Stimulated activated CD4-positive, alpha-beta T cell treated with anti-CD3 and anti-CD28 coated beads, Interleukin-1b, Interleukin-23, amount 100 ng/mL, for 48 hours (primary cell): ENCODE measurements around the gene SCG3.
"Not testable (repeated sequence)": the region's sequence is repeated elsewhere in the genome, so short reads cannot be mapped to it uniquely, and the experiment has no call there.

Source experiments
- DNase-seq: peaks from one replicate; pipeline ENCODE4 v3.0.0-alpha.2; 2020

Gene SCG3

GRCh38 chr15:51681303-51681963 is at the start of gene SCG3:
TSS of gene SCG3 (plus strand) at chr15:51681503. CDS start at chr15:51681756, 253 bp downstream.
- DNase-seq: peak; percentile 60

DNA sequence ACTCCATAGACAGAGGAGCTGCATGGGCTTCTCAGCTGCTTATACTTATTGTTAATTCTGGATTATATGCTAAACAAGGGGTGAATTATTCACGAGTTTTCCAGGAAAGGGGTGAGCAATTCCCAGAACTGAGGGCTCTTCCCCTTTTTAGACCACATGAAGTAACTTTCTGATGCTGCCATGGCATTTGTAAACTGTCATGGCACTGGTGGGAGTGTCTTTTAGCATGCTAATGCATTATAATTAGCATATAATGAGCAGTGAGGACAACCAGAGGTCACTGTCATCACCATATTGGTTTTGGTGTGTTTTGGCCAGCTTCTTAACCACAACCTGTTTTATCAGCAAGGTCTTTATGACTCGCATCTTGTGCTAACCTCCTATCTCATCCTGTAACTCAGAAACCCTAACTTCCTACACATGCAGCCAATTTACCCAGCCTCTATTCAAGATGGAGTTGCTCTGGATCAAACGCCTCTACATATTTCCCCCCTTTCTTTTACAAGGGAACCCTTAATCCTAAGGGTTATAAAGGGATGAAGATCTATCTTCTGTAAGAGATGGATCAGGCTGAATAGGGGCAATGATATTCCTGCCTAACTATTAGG is 46.6 kb upstream of the SCG3 start:
- DNase-seq: peak; percentile 11

- DNase-seq: no peak
Measured at GRCh38 chr15:51641490-51642130, 39.7 kb upstream of the SCG3 start.

DNA sequence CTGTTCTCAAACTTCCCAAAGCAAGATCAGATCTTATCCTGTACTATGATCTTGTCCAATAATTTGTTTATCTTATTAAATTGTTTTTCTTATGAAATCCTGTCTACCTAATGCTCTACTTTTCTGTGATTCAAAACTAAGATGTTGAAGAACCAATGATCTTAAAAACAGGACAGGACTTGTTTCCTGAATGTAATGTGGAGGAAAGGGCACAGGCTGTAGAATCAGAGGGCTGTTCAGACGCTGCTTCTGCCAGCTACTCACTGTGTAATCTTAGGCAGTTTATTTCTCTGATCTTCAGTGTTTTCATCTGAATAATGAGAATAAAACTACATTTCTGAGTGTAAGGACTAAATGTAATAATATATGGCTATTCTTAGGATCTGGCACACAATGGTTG is 38.6 kb upstream of the SCG3 start:
- DNase-seq: no peak

GRCh38 chr15:51647128-51647562 is 34.2 kb upstream of the SCG3 start:
- DNase-seq: no peak

DNA sequence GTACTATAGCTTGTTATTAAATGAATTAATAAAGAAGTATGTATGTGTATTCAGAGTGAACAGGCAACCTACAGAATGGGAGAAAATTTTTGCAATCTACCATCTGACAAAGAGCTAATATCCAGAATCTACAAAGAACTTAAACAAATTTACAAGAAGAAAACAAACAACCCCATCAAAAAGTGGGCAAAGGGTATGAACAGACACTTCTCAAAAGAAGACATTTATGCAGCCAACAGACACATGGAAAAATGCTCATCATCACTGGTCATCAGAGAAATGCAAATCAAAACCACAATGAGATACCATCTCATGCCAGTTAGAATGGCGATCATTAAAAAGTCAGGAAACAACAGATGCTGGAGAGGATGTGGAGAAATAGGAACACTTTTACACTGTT is 33.2 kb upstream of the SCG3 start:
- DNase-seq: not testable (repeated sequence)

DNA sequence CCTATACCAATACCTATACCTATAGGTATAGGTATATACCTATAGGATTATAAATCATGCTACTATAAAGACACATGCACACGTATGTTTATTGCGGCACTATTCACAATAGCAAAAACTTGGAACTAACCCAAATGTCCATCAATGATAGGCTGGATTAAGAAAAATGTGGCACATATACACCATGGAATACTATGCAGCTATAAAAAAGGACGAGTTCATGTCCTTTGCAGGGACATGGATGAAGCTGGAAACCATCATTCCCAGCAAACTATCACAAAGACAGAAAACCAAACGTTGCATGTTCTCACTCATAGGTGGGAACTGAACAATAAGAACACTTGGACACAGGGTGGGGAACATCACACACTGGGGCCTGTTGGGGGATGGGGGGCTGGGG is 32.7 kb upstream of the SCG3 start:
- DNase-seq: not testable (repeated sequence)

DNA sequence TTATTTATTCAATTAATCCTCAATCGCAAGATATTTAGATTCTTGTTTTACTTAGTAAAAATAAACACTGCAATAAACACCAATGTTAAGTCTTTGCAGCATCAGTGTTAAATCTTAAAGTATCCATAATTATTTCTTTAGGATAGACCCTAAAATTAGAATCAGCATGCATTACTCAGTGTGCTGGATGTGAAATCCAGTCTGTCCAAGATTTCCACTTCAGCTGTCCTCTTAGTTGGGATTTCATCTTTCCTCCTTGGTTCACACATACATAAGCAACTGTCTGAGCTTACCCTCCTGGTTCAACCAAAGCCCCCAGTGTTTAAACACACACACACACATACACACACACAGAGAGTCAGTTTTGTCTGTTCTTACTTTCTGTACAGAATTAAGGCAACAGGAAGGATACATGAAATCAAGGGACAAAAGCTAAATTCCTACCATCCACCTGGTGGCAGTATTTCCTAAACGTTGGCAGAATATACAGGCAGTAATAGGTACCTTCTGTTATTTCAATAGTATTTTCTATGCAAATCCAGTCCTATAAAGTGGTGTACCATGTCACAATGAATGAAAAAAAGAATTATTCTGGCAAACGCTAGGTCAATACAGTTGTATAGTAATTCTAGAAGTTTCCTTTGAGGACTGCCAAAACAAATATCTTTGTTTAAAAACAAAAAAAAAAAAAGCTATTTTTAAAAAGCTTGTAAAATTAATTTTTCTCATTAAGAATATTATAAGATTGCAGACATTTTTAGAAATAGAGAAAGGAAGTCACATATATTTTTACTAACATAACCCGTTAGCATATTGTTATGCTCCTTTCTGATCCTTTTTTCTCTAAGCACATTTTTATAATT is 31.4 kb upstream of the SCG3 start:
- DNase-seq: no peak

DNA sequence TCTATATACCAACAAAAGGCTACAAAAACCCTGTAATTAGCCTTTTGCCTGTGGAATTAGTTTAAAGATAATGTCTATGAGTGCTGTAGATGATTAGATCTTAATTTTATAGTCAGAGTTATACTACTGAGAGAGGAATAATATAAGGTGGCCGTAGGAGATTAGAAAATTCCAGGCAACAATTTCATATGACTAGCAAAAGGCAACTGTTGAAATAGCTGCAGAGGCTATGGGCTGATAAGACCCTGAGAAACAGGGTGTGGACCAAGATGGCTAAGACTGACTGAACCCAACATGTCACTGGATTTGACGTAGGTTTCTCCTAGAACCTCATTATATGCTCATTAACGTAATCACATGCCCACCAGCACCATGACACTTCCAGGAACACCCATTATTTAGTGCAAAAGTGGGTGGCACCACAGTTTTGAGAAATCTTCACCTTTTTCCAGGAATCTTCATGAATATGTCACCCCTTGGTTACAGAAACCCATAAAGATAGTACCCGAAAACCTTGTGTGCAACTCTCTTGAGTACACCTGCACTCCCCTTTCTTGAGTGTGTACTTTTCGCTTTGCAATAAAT is 29.1 kb upstream of the SCG3 start:
- no peak for DNase-seq

GRCh38 chr15:51655401-51656057 is 25.8 kb upstream of the SCG3 start:
- not testable (repeated sequence) for DNase-seq

GRCh38 chr15:51658664-51659063 is 22.6 kb upstream of the SCG3 start:
- no peak for DNase-seq

DNA sequence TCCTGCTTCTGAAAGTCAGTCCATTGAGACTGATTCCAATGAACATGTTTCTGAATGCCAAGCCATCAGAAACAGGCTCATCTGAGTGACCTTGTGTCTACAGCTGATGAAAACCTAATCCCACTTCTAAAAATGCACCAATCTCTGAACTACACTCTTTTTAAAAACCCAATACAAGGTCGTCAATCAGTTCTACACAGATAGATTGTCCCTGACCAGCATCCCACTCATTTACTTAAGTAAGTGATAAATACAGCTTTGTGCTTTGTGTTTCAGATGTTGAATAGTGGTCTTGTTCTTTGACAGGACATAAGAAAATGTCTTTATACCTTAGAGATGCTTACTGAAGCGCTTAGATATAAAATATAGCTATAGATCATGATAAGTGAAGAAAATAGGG is 20.2 kb upstream of the SCG3 start:
- no peak for DNase-seq

DNA sequence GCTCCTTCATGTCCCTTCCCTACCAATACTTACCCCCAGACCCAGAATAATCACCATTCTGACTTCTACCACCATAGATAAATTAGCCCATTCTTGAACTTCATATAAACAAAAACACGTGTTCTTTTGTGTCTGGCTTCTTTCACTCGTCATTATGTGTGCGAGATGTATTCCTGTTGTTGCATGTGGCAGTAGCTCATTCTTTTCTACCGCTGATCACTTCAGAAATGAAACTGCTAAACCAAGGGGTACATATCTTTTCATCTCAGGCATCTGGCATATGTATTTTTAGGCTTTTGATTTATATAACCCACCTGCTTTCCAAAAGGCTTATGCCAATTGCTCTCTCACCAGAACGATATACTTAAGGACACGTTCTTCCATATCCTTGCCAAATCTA is 13.8 kb upstream of the SCG3 start:
- no peak for DNase-seq

GRCh38 chr15:51668446-51668845 is 12.9 kb upstream of the SCG3 start:
- no peak for DNase-seq

GRCh38 chr15:51669381-51669780 is 11.9 kb upstream of the SCG3 start:
- no peak for DNase-seq

GRCh38 chr15:51672155-51672687 is 9.1 kb upstream of the SCG3 start:
- DNase-seq: no peak

DNA sequence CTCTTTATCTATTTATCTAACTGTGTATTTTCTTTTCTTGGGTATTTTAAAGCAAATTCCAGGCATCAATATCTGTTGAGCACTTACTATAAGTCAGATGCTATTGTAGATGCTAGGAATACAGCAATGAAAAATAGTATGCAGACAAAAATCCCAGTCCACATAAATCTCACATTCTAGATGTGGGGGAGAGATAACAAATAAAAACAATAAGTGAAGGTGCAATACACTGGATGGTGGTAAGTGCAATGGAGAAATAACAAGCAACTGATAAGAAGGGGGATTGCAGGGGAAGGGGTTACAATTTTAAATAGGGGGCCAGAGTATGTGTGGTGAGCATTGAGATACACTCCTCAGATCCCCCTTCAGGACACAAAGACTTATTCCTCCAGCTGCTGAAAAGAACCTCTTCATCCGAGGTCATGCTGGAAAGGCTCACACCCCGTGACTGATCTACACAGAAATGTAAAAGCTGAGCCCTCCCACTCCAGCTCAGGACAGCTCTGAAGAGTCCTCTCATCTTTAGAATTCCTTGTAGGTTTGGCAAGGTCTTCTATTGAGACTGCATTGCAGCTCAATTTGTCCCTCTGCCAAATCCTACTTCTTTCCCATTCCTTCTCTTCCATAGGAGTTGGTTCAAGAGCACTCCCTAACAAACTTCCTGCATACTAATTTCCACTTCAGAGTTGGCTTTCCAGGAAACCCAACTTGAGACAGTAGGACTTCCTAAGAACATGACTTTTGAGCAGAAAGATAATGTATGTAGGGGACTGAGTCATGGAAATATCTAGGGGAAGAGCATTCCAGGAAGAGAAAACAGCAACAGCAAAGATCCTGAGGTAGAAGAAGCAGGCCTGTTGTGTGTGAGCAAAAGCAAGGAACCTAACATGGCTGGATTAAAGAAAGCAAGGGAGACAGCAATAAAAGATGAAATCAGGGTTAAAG is 8.1 kb upstream of the SCG3 start:
- no peak for DNase-seq

DNA sequence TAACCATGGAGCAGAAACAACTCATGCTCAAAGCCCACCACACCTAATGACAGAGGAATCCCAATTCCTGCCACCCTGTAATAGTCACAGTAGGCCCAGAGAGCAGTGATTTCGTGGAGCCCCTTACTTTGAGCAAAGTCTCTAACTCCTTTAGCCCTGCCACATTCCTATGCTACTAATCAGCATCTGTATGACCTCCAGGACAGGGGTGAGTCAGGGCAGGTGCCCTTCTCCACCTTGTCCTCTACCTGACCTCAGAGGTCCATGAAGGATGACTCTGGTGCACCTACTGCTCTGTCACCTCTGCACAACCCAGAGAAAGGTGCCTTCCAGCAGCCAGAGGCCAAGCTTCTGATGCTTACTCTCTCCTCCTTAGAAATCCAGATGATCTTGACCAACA is 6.1 kb upstream of the SCG3 start:
- DNase-seq: no peak

DNA sequence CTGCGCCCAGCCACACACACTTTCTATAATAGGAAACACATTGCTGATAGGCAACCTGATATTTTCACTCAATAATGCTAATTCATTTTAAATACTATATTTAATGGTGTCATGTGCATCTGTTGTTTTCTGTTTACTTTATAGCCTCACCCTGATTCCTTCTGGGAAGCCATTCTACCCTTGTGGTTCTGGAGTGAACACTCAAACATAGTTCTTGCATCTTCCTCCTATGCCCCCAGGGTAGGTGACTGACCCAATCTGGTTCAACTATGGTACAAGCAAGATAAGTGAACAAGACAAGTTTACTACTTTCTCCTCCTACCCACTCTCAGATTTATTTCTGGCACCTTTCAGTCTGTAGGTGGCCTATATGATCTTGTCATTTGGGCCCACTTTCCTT is 4.3 kb upstream of the SCG3 start:
- DNase-seq: no peak

- no peak for DNase-seq
Measured at GRCh38 chr15:51677452-51677851, 3.9 kb upstream of the SCG3 start.

- no peak for DNase-seq
Measured at GRCh38 chr15:51678096-51678495, 3.2 kb upstream of the SCG3 start.
